Fibroblast of the aortic adventitia (primary cell): ENCODE measurements around the gene SPRR4. TPM values are rescaled to one million over a fixed set of nuclear protein-coding genes. Genes with fewer than 3 reads are reported as not detected.

Experiments
- DNase-seq: peaks from one replicate; pipeline ENCODE4 v3.0.0-alpha.2; 2010; ENCODE audit warnings: low read depth
- H3K4me3 ChIP-seq: 2 replicates; pipeline ENCODE4 v1.5.1; 2011; ENCODE audit warnings: low read depth, mild to moderate bottlenecking, control low read depth, low read length, moderate library complexity
- total RNA-seq: library from RNA; depleted of rRNA; stranded (reverse); fragments of >200 nt; gene quantifications from 2 replicates; pipeline ENCODE4 v1.2.3, GENCODE V29; 2012; ENCODE audit warnings: low replicate concordance
- TF ChIP-seq, protein P1 (sequence below): IDR thresholded peaks from 2 replicates; pipeline ENCODE4 v1.5.1; 2011; ENCODE audit warnings: mild to moderate bottlenecking, low read length, control low read depth, inconsistent platforms; ENCODE audit not compliant: insufficient read depth

The SPRR4 gene
- total RNA-seq, 1 donor, result not detected

DNA sequence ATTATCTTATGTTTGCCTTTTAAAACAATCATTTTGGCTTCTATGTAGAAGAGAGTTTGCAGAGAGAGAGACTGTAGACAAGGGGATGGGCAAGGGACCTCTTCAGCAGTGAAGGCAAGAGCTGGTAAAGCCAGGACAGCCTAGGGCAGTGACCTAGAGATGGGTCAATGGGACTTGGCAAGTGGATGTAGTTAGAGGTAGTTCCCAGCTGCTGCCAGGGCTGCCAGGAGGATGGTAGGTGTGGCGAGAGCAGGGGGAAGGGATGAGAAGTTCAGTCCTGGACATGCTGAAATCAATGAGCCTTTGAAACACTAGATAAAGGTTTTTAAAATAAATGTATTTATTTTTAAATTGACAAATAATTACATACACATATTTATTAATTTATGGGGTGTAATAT lies 29.8 kb upstream of the SPRR4 start:
- no peak for DNase-seq
- TF ChIP-seq, protein P1, sequence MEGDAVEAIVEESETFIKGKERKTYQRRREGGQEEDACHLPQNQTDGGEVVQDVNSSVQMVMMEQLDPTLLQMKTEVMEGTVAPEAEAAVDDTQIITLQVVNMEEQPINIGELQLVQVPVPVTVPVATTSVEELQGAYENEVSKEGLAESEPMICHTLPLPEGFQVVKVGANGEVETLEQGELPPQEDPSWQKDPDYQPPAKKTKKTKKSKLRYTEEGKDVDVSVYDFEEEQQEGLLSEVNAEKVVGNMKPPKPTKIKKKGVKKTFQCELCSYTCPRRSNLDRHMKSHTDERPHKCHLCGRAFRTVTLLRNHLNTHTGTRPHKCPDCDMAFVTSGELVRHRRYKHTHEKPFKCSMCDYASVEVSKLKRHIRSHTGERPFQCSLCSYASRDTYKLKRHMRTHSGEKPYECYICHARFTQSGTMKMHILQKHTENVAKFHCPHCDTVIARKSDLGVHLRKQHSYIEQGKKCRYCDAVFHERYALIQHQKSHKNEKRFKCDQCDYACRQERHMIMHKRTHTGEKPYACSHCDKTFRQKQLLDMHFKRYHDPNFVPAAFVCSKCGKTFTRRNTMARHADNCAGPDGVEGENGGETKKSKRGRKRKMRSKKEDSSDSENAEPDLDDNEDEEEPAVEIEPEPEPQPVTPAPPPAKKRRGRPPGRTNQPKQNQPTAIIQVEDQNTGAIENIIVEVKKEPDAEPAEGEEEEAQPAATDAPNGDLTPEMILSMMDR, result no peak
- no peak overlapping the region for H3K4me3 ChIP-seq

DNA sequence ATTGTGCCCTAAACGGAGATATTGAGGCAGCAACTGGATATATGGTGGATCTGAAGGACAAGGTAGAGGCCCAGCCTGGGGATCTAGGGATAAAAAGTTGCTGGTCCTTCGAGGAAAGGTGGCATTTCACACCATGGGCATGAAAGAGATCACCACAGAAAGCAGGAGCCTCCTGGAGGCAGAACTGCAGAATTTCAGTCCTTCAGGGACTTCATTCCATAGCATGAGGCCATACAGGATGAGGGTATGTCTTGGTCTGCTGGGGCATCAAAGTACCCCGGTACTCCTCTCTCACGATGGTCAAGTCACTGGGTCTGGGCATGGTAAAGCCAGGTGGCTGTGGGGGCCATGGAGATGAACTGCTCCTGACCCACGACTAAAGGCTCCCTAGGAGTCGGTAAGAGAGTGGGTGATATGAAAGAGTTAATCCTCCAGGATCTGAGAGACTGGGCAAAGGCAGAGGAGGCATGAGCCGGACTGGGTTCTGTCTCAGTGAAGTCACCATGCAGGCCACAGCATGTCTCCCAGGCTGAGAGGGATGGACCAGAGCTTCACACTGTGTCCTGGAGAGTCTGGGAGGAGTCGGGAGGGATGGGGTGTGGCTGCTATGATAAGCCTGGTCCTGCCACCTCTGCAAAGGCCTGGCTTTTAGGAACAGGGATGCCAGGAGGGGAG lies 29.3 kb upstream of the SPRR4 start:
- TF ChIP-seq, protein P1, result no peak
- DNase-seq, result no peak
- H3K4me3 ChIP-seq, result no peak overlapping the region

- TF ChIP-seq, protein P1, result no peak
- H3K4me3 ChIP-seq, result no peak overlapping the region
- DNase-seq, result no peak
Observed at GRCh38 chr1:152942161-152942560, 28.3 kb upstream of the SPRR4 start.

DNA sequence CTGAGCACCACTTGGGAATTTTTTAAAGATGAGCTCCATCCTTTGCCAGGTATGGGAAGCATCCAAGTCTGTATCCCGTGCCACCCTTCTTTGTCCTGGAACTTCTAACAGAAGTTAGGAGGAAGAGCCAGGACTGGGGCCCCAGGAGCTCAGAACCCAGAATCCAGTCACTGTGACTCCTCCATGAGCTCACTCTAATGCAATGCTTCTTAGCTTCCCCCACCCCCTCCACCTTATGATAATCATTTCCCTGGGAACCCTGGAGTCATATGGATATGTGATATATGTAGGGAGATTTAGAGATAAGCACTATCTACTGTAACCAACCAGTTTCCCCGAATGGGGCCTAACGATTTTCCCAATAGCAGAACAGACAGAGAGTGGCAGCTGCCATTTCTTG lies 24.2 kb upstream of the SPRR4 start:
- DNase-seq, result no peak
- H3K4me3 ChIP-seq, result no peak overlapping the region
- TF ChIP-seq, protein P1, result no peak

- DNase-seq, result no peak
- no peak within 1 kb of the TSS for H3K4me3 ChIP-seq
- TF ChIP-seq, protein P1, result no peak
Observed at GRCh38 chr1:152946651-152947256, 23.7 kb upstream of the SPRR4 start, which contains the start of gene SPRR5. SPRR5 (plus strand) TSS chr1:152947206; CDS start chr1:152948555, 1,349 bp downstream.

GRCh38 chr1:152951711-152952110 lies 18.7 kb upstream of the SPRR4 start:
- no peak overlapping the region for H3K4me3 ChIP-seq
- DNase-seq, result no peak
- TF ChIP-seq, protein P1, result no peak
